ENCODE measurements around the gene FKBP1B. TPM values are rescaled to one million over a fixed set of nuclear protein-coding genes. Genes with fewer than 3 reads are reported as not detected.

The FKBP1B gene
- total RNA-seq, 1 experiment from 2014 or later, result 59.7 TPM

- Histone ChIP-seq H3K9ac (ENCODE audit: extremely low read depth, insufficient read length, low read length) (no peak overlapping the region), H3K4me1 (ENCODE audit: insufficient read depth, low read length) (no peaks in the 10 kb centered on the region), H3K79me1 (ENCODE audit: insufficient read depth, low read depth, low read length, poor library complexity, severe bottlenecking) (no peaks in the 10 kb centered on the region), H2BK20ac (ENCODE audit: low read depth, low read length, poor library complexity, severe bottlenecking) (no peak overlapping the region), H3T11ph (ENCODE audit: low read length) (no peak overlapping the region), H3K4me2 (ENCODE audit: insufficient read depth, insufficient read length, low read length) (no peak overlapping the region), H4K20me1 (ENCODE audit: control insufficient read depth, insufficient read depth, insufficient read length) (no peaks in the 10 kb centered on the region), H3K56ac (ENCODE audit: insufficient read length, low read depth, low read length) (no peak overlapping the region), H3K79me2 (ENCODE audit: insufficient read depth, low read length) (no peaks in the 10 kb centered on the region), H4K8ac (replicated peaks; ENCODE audit: insufficient read length, low read depth, low read length) (no peak overlapping the region), H3K18ac (ENCODE audit: insufficient read length, low read depth, low read length) (no peak overlapping the region), H2AFZ (ENCODE audit: low read length) (no peak overlapping the region), H2BK12ac (ENCODE audit: insufficient read length, low read depth, low read length) (no peak overlapping the region), H3K27me3 (ENCODE audit: insufficient read depth, low read length) (no peaks in the 10 kb centered on the region), H3K23ac (ENCODE audit: insufficient read length, low read depth, low read length) (no peak overlapping the region), H3K27ac (ENCODE audit: insufficient read length, low read depth, low read length) (no peak overlapping the region), H2AK5ac (ENCODE audit: insufficient read length, low read length) (no peak overlapping the region), H3K9me3 (ENCODE audit: control insufficient read depth, low read depth, low read length) (no peaks in the 10 kb centered on the region), H3K23me2 (ENCODE audit: insufficient read length, low read depth, low read length, poor library complexity, severe bottlenecking) (no peaks in the 10 kb centered on the region), H2BK15ac (ENCODE audit: low read depth, low read length) (no peak overlapping the region), H2BK120ac (ENCODE audit: low read depth, low read length, poor library complexity, severe bottlenecking) (no peak overlapping the region), H4K91ac (ENCODE audit: insufficient read length, low read depth, low read length) (no peak overlapping the region), H2BK5ac (ENCODE audit: insufficient read length, low read length) (no peak overlapping the region), H4K5ac (ENCODE audit: insufficient read length, low read depth, low read length) (no peak overlapping the region), H3K14ac (ENCODE audit: insufficient read depth, low read length) (no peak overlapping the region), H3K4ac (ENCODE audit: low read depth, low read length) (no peak overlapping the region)
- peaks cover 14 to 19% of the 10 kb centered on the region in 2 experiments; a peak in 4 of 5 replicates for H3K9me3 Mint-ChIP-seq
- no peak for TF ChIP-seq CTCF (conservative IDR thresholded peaks at IDR 0.05)
- peaks cover 0 to 5% of the 10 kb centered on the region in 2 experiments; a peak in 1 of 4 replicates for H3K4me1 Mint-ChIP-seq
- no peak overlapping the region for H3K4me3 Mint-ChIP-seq
- WGBS (ENCODE audit: extremely low coverage, insufficient read length, low lambda C conversion rate), result no CpG with 5 or more reads among the region's 2 CpGs
- no peak overlapping the region for H3K27ac Mint-ChIP-seq
- no peak for DNase-seq
- peaks cover 0 to 9% (median 0%) of the 10 kb centered on the region in 3 experiments; a peak in 3 of 7 replicates for H3K36me3 Mint-ChIP-seq (ENCODE audit: insufficient read depth in 1 of 3, low read depth in 3 of 3)
- H3K27me3 Mint-ChIP-seq (ENCODE audit: low read depth), result no peaks in the 10 kb centered on the region; the same call in 1 of the 2 replicates
Measured at GRCh38 chr2:24105816-24106215, 56.3 kb downstream of the FKBP1B start.
